NCI-H510A treated with DMSO at 0.1 percent for 48 hours (cell line): ENCODE measurements around the gene ANK2.
A peak's percentile ranks its signal among the peaks of the same experiment; 100 is the strongest.
"Not testable (repeated sequence)": the region's sequence is repeated elsewhere in the genome, so short reads cannot be mapped to it uniquely, and the experiment has no call there.

Experiments used
- DNase-seq: peaks from one replicate; lab custom pipeline; 2025; lab: John Stamatoyannopoulos, UW

The ANK2 gene

DNA sequence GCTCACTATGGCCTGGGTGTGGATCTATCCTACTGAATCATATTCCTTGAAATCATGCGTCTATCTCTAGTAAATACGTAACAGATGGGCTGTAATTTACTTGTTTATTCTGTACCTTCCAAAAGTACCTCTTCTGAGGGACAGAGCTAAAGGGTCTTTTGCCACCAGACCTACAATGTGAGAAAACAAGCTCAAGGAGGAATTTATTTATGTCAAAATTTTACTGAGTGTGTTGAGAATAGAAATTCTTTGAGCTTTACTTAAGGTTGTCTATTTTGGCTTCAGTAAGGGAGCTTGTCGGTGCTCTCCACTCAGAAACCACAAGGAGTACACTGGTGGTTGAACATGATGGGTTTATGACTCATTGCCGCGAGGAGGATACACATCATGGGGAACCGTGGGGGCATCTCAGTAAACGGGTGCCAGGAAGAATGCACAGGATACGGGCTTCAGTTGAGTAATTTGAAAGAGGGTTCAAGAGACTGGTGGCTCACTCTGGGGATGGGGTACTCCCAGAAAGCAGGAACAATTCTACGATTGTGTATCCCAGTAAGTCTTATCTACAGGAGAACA lies 3.0 kb downstream of the ANK2 start:
- peak; percentile 24 for DNase-seq

DNA sequence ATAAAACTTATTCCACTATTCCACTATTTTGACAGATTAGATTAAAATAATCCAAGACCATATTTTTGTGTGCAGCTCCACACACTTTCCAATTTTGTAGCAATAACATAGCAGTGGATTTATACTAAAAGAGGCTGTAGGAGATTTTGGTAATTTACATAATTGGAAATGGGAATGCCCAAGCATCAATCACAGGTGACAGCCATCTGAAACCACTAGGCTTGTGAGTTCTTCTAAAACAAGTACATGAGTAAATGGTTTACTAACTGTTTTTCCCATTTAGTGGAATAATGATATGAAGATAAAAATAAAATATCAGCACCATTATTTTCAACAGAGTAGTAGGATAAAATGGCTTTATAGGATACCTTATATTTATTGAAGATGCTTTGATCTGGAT lies 4.4 kb downstream of the ANK2 start:
- DNase-seq = no peak

DNA sequence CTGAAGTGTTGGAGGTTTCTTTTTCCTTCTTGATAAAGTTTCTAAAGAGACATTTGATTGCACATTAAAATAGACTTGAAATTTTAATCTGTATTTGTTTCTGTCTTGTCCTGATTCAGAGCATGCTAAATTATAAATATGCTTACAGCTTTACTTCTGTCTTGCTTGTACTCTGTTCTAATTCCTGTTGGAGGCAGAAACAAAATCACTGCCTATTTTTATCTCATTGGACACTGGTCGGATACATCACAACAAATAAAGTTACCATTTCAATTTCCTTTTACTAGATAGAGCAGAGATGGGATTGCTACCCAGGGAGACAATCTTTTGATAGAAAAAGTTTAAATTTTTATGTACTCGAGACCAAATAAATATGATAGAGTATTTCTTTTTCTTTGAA lies 6.9 kb downstream of the ANK2 start:
- DNase-seq = no peak

DNA sequence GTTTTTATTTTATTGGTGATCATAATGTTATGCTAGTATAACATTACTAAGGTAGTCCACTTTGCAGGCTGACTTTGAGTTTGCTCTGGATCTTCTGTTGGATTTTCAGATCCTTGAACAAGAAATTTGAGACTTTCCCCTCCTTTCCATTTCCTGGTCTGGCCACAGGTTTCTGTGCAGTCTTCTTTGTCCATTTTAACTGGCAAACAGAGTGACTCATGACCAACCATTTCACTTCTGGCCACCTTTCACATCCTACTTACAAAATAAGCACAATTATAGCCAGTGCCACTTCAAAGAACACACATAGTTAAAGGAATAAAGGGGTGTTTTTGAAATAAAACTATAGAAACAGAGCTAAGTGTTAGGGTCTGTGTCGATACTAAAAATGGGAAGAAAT lies 8.4 kb downstream of the ANK2 start:
- peak; percentile 63 for DNase-seq

DNA sequence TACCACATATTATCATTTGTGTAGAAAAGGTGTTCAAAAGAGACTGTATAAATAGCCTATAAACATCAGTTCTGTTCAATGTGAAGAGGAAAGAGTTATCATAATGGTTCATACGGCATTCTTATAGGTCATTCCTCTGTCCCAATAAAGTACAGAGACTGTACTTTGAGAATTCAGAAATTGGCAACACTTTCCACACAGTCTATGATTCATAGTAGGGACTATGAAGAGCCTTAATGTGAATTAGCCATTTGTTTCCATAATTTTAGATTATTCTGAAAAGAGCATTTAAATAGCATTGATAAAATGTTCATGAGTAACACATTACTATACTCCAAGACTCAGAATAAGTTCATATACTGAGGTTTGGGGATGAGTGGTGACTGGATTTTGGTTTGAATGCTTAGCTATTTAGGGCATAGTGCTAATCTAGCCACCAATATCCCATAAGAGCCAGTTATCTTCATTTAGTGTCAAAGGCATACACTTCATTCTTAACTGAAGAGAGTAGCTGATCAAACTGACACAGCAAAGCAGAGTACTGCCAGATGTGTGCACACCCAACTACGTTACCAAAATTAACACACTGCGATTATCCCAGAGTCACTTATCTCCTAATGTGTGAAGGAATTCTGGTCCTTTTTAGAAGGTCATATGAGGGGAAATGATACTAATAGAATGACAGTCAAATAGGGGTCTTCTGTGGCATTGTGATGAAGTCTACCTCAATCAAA lies 10.2 kb downstream of the ANK2 start:
- no peak for DNase-seq

DNA sequence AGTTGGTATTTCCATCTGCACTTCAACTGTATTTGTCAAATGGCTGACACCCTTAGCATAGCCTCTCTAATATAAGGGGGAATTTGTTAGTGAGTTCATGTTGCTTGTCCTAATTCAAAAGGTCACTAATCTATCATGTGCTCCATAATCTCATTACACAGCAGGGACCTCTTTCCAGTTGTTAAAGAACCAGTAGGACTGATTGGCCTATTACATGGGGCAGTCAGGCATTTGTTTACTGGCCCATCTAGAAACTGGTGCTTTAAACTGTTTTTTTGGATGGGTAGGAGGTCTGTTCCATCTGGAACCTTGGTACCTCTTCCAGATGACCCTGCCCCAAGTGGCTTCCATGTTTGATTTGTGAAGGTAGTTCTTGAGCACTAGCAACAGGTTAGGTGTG lies 11.4 kb downstream of the ANK2 start:
- DNase-seq = no peak

DNA sequence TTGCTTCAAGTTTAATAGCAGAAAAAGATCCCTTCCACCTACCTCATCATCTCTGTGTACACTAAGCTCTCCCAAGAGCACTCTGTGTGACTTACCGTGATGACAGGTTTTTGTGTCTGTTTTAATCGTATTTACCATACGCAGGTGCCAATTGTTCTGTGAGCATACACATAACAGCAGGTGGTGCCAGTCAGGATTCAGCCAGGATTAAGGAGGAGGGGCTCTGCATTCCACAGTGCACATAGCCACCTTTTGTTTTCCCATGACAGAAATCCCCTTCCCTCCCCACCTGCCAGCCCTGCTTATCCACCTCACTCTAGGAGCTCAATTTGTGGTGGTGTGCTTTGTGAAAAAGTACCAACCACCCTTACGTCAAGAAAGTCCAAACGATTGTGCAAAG lies 14.8 kb downstream of the ANK2 start:
- peak; percentile 94 for DNase-seq

DNA sequence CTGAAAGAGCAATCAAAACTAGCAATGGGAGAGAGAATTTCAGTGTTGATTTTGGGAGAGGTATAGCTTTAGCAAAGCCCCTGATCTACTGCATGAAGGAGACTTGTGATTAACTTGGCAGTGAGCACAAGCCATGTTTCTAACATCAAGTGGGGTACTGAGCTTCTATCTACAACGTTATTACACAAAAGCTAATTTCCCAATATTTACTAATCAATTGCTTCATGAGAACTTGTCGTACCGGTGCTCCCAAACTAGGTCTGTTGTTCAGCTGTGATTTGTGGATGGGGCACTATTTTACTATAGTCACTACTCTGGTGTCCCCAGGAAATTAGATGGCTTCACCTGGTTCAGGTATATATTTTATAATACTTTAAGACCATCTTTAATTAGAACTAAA lies 16.2 kb downstream of the ANK2 start:
- DNase-seq = peak; percentile 62

DNA sequence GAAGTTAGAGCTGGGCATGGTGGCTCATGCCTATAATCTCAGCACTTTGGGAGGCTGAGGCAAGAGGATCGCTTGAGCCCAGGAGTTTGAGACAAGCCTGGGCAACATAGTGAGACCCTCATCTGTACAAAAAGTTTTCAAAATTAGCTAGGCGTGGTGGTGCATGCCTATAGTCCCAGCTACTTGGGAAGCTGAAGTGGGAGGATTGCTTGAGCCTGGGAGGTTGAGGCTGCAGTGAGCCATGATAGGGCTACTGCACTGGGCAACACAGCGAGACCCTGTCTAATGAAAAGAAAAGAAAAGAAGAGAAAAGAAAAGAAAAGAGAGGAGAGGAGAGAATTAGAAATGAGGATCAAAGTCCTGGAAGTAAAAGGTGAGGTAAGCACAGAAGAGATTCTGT lies 19.3 kb downstream of the ANK2 start:
- not testable (repeated sequence) for DNase-seq

DNA sequence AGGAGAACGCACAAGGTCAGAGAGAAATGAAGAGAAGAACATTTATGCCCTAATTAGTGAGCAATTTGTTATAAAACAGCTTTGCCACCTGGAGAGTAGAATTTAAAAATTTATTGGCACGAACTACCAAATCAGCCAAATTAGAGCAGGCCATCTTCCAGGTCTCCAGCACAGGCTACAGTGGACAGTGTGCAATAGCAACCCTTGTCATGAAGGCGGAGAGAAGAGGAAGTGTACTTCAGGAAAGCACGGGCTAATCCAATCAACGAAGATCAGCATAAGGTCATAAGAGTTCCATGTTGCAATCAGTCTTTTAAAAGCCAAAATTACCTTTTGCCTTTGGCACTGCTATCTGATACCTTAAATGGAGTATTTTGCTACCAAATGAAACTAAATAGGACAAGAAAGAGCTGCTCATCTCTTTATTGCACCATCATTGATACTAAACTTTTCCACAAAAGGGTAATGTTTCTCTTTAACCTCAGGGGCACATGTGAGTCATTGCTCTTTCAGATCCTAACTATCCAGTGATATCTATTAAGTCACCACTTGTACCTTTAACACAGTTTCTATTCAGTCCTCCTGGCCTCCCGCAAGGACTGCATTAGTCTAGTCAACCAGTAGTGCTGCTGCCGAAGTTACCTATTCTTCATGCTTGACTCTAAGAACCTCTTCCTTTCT lies 19.9 kb downstream of the ANK2 start:
- no peak for DNase-seq

DNA sequence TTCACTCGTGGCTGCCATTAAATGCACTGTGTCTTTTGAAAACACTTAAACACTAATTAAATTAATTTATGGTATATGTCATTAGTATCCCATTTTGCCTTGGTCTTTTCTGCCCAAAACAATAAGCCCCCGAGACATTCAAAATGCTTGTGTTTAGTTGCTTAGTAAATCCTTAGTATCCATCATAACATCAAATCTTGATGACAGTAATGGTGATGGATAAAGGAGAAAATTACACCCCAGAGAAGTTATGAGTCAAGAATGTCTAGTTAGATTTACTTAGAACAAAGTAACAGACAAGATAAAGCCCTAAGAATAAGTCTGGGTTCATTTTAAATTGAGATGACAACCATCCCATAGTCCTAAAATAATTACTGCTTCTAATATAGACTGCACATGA lies 21.3 kb downstream of the ANK2 start:
- no peak for DNase-seq

DNA sequence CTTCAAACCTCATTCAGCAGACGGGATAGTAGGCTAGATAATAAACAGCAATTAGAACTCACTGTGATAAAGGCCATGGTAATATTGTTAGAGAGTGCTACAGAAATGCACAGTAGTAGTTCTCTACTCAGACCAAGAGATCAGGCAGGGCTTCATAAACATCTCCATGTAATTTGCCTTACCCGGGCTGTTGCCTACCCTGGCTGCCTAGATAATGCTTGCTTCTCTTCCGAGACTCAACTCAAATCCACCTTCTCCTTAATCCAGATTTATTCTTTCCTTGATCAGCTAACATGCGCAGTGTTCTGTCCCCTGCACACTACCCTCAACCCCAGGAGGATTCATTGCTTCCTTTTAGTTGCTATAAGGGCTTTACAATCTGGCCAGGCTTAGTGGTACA lies 21.8 kb downstream of the ANK2 start:
- DNase-seq = no peak

DNA sequence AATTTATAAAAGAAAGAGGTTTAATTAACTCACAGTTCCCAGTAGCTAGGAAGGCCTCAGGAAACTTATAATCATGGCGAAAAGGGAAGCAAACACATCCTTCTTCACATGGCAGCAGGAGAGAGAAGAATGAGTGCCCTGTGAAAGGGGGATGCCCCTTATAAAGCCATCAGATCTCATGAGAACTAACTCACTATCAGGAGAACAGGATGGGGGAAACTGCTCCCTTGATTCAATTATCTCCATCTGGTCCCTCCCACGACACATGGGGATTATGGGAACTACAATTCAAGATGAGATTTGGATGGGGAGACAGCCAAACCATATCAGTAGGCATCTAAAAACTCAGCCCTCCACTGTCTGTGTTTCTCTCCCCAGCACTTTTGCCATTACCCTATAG lies 22.4 kb downstream of the ANK2 start:
- DNase-seq = no peak

DNA sequence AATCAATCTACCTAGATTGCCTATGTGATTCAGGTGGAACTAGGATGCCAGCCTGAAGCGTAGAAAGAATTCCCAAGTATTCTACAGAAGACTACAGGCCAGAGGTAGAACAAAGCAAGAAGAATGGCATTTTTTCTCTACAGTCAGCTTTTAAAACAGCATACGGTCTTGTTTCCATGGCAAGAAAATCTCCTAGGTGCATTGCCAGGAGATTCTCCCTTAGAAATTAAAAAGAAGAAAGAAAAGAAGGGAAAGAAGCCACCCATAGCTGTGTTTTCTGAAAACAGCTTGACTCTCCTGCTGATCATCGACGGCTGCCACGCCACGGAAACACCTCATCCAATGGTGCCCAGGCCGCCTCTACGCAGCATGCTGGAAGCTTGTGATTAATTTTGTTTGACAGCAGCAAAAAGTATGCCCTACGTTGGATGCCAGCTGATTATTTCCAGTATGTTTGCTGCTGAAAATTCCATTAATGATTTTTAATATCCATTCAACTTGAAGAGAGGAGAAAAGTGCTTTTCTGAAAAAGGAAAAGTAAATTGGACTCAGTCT lies 24.1 kb downstream of the ANK2 start:
- no peak for DNase-seq

DNA sequence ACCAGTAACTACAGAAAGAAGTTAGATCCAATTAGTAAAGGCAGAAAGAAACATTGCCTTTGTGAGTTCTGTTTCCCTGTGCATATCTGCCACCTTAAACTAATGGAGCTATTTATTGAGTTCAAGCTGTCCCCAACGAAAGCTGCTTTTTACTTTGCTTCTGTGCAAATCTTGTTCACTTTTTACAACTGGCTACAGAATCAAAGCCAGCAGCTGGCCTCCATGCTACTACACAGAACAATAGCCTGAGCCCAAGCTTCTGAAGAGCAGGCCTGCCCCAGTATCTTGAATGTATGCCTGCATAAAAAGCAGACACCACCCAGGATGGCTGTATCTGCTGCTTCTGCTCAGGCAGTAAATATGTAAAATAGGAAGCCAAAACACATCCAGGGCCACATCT lies 28.1 kb downstream of the ANK2 start:
- DNase-seq = no peak

DNA sequence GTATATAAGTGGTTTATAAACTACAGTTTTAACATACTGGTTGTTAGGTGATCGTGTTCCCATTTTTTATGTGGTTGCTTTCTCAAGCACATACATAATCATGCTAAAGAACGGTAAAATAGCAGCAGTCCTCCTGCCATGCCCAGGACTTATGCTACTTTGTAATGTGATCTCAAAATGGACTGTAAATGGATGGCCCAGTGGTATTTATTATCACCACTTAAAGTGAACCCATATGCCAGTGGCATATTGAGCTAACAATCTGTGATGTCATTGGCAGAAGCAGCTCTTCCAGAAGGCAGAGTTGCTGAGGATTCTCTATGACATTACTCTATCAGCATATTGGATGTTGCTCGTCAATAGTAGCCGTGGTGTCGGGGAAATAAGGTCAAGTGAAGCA lies 28.6 kb downstream of the ANK2 start:
- peak; percentile 30 for DNase-seq

DNA sequence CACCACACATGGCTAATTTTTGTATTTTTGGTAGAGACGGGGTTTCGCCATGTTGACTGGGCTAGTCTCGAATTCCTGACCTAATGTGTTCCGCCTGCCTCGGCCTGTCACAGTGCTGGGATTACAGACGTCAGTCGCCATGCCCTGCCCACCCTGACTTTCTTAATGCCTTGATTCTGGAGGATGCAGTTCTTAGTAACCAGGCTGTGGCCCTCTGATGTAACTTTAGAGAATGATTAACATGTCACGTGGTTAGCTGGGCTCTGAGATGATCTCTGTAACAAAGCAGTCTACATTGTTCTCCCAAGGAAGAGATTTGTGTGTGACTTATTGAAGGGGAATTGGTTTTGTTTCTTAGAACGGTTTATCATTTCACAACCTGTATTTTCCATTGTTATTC lies 30.6 kb downstream of the ANK2 start:
- no peak for DNase-seq

DNA sequence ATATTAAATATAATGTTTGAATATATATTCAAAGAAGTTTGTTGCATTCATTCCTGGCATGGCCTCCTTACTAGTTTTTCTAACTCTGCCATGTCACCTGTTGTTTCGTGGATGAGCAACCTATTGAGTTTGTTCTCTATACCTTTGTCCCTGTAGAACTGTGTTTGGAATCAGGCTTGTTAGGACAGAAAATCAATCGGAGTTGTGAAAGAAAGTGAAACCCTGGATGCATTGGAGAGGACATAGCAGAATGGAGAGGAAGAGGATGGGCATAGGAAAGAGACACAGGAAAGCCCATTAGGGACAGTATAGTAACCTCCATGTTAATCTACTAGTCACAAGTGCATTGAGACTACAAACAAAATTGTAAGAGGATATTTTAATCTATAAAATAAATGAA lies 31.2 kb downstream of the ANK2 start:
- no peak for DNase-seq

DNA sequence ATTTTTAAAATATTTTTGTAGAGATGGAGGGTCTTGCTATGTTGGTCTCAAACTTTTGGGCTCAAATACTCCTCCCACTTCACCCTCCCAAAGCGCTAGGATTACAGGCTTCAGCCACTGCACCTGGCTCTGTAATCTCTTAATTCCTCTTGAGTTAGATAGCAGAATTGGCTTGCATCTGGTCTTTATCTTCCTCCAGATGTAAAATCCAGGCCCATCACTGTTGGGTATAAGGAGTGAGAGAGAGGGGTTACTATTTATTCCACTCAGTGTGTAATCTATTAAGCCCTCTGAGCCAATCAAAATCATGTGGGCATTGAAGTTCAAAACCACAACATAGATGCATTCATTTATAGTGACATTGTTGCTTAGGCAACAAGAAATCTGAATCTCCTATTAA lies 33.9 kb downstream of the ANK2 start:
- no peak for DNase-seq

DNA sequence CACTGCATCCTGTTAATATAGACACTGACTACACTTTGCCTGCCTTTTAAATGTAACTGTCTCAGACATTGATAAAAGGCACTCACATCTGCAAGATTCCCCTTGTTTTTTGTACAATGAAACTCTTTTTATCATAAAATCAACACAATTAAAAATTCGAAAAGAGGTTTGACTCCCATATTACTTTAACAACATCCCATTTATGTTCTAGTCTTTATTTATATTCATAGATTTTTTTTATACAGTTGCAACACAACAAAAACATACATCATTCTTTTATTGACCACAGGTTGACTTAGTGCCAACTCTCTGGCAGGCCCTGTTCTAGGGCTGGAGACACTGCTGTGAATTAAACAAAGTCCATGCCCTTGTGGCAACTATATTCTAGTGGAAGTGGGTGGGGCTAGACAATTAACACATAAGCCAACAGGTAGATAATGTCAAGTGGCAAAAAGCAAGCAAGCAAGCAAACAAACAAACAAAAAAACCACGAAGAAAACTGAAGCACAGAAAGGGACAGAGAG lies 36.8 kb downstream of the ANK2 start:
- DNase-seq = no peak

DNA sequence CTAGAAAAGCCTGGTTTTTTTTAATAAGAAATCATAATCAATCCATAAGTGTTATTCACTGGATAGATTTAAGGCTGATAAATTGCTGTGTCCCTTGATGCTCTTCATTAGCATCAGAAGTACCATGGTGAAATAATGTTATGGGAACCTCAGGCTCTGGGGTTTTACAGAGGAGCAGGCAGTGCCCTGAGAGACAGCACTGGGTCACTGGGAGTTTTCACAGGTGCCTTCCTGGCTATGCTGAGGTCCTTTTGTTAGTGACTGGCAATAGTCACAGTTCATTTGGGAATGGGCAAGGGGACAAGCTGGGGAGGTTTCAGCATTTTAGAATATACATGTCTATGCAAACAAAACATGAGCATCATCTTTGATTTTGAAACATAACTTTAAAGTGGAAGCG lies 38.6 kb downstream of the ANK2 start:
- no peak for DNase-seq

DNA sequence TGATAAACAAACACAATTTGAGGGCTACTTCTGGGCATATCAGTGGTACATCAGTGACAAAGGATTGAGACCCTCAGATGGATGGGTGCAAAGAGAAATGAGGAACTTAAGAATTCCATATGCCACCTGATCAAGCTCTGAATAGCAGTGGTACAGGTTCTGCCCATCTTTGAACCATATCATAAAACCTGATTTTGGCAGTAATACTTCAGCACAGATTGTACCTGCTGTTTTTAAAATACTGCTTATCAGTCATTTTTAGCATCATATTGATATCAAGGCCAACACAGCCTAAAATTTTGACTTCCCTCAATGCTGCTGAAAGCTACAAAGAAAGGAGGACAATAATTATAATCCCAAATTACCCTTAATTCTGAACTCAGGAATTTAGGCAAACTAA lies 41.5 kb downstream of the ANK2 start:
- no peak for DNase-seq

DNA sequence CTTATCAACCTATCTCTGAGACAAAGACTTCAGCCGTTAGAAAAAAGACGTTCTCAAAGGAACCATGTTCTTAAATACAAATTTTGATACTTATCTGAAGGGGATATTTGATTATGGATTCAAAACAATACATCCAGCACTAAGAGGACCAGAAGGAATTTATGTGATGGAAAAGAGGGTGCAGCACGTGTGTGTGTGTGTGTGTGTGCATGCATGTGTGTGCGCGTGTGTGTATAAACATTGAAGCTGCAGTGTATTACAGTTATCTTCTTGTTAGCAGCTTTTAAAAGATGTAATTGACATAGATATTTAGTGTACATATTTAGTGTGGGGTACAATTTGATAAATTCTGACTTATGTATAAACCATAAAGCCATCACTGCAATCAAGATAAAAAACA lies 44.9 kb downstream of the ANK2 start:
- DNase-seq = no peak
